Prostate gland (tissue), 2 donors: ENCODE results near the gene SLC12A5. TPM values are rescaled to one million over a fixed set of nuclear protein-coding genes. Genes with fewer than 3 reads are reported as not detected.

Source experiments
- DNase-seq: peaks from one replicate; pipeline ENCODE4 v3.0.0-alpha.2; 2019; ENCODE audit warnings: low spot score
- H3K27ac ChIP-seq, 2 donors: fragments of 200-600 bp; sonication (generic); 2 replicates each; pipeline ENCODE4 v1.5.1; 2017 to 2019
- H3K27me3 ChIP-seq: fragments of 200-600 bp; sonication (generic); replicated peaks from 2 replicates; pipeline ENCODE4 v1.5.1; 2019; ENCODE audit not compliant: insufficient read depth
- H3K36me3 ChIP-seq, 2 donors: fragments of 200-600 bp; sonication (generic); 1 replicate in 1 of 2; 2 replicates in 1 of 2; pipeline versions ENCODE4 v1.5.1 to v1.8.1; 2017 to 2019
- H3K4me1 ChIP-seq: fragments of 200-600 bp; sonication (generic); replicated peaks from 2 replicates; pipeline ENCODE4 v1.5.1; 2019
- H3K4me3 ChIP-seq, 2 donors: fragments of 200-600 bp; sonication (generic); 2 replicates each; pipeline ENCODE4 v1.5.1; 2017 to 2019
- H3K9me3 ChIP-seq: fragments of 200-600 bp; sonication (generic); 2 replicates; pipeline ENCODE4 v1.5.1; 2017
- CTCF ChIP-seq, 4 experiments: fragments of 200-600 bp in 2 of 4; fragments of 450-650 bp in 2 of 4; sonication (generic) in 2 of 4; IDR thresholded peaks; 1 replicate in 3 of 4; 2 replicates in 1 of 4; pipeline ENCODE4 v1.5.1; 2016 to 2019; ENCODE audit warnings: antibody characterized with exemption in 4 of 4, mild to moderate bottlenecking in 2 of 4, moderate library complexity in 2 of 4
- POLR2A ChIP-seq: fragments of 450-650 bp; IDR thresholded peaks from one replicate; pipeline ENCODE4 v1.6.1; 2016; ENCODE audit warnings: antibody characterized with exemption, mild to moderate bottlenecking
- POLR2AphosphoS5 ChIP-seq: sonication (generic); formaldehyde crosslinking; IDR thresholded peaks from one replicate; pipeline ENCODE4 v1.6.1; 2017; ENCODE audit warnings: antibody characterized with exemption
- WGBS: methylation state at CpG from one replicate; pipeline ENCODE4 v1.1.5; 2018; 5-methylcytosine and 5-hydroxymethylcytosine counted together
- intact Hi-C: fragments of 100-400 bp; cut with DNase I; formaldehyde crosslinking; loops from one replicate; pipeline ENCODE4 v1.14.2; 2022
- total RNA-seq, 2 donors: library from RNA; depleted of rRNA; stranded (reverse); fragments of >200 nt; gene quantifications; one replicate each; pipeline ENCODE4 v1.1.0, GENCODE V29; 2016

SLC12A5 gene
- total RNA-seq, 2 donors from 2014 or later, result 3.6 TPM; not detected in 1

GRCh38 chr20:46001498-46001897, 27.5 kb upstream of the SLC12A5 start:
- no peaks in the 10 kb centered on the region for H3K9me3 ChIP-seq
- no peak overlapping the region for H3K4me3 ChIP-seq
- intact Hi-C loops, result no loop called here
- peaks cover 4% of the 10 kb centered on the region for H3K27me3 ChIP-seq
- no peak for DNase-seq
- H3K27ac ChIP-seq, result no peak overlapping the region
- H3K4me1 ChIP-seq, result no peaks in the 10 kb centered on the region
- WGBS, result 89% methylated on average over 5 of the region's 5 CpGs
- H3K36me3 ChIP-seq, result no peaks in the 10 kb centered on the region
- no peak for TF ChIP-seq POLR2A
- no peak for TF ChIP-seq POLR2AphosphoS5
- no peak for TF ChIP-seq CTCF (IDR thresholded peaks at IDR 0.05)

- Histone ChIP-seq H3K4me1 (no peaks in the 10 kb centered on the region), H3K27ac (no peak overlapping the region), H3K27me3 (peaks cover 4% of the 10 kb centered on the region), H3K36me3 (no peaks in the 10 kb centered on the region), H3K9me3 (no peaks in the 10 kb centered on the region), H3K4me3 (no peak overlapping the region)
- no peak for TF ChIP-seq POLR2AphosphoS5
- TF ChIP-seq CTCF (IDR thresholded peaks at IDR 0.05), result no peak
- no peak for TF ChIP-seq POLR2A
- intact Hi-C loops, result no loop called here
- DNase-seq, result no peak
- WGBS, result 93% methylated on average over 3 of the region's 3 CpGs
Observed at GRCh38 chr20:46002008-46002407, 27.0 kb upstream of the SLC12A5 start.

DNA sequence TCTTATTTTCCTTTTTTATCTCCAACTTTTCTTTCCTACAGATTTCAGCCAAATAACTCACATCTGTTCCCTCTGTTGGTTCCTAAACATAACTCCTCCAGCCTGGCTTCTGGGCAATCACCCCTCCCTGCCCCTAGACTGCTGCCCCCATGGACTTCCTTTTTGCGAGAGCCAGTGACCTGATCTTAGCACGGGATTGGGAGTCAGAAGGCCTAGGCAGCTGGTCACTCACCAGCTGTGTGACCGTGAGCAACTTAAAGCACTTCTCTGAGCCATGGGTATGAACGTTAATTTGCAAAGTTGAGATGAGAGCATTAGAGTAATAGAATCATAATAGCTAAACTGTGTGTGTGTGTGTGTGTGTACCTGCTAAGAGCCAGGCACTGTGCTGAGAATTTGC, 24.8 kb upstream of the SLC12A5 start:
- Histone ChIP-seq H3K4me3 (no peak overlapping the region), H3K27me3 (peaks cover 4% of the 10 kb centered on the region), H3K9me3 (no peaks in the 10 kb centered on the region), H3K4me1 (no peaks in the 10 kb centered on the region), H3K36me3 (no peaks in the 10 kb centered on the region), H3K27ac (no peak overlapping the region)
- intact Hi-C loops, result no loop called here
- 42% methylated on average over 4 of the region's 4 CpGs for WGBS
- TF ChIP-seq POLR2A, result no peak
- no peak for TF ChIP-seq CTCF (IDR thresholded peaks at IDR 0.05)
- TF ChIP-seq POLR2AphosphoS5, result no peak
- no peak for DNase-seq

DNA sequence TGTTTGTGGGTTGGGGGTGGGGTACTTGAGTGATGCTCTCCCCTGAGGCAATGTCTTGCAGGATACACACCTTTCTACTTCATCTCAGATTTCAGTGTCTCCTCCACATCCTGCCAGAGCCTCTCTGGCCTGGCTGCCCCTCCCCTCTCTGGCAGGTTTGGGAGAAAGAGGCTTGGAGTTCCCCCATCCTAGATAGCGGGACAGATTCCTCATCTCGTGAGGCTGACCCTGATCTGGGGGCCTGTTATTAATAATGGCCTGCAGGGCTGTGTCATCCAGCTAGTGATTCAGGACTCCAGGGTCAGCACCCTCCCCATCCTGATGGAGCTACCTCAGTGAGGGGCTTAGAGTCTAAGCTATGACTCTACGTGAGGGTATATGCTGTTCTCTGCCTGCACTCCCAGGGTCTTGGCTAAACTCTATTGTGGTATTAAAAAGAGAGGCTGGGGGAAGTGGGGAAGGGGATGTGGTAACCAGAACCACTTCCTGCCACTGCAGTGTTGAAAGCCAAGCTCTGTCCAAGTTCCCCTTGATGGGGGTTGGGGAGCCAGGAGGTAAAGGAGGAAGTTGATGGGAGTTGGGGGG, 24.0 kb upstream of the SLC12A5 start:
- DNase-seq, result no peak
- H3K4me1 ChIP-seq, result no peaks in the 10 kb centered on the region
- TF ChIP-seq POLR2AphosphoS5 (no peak), CTCF (IDR thresholded peaks at IDR 0.05) (no peak), POLR2A (no peak)
- H3K27me3 ChIP-seq, result peaks cover 4% of the 10 kb centered on the region
- H3K36me3 ChIP-seq, result no peaks in the 10 kb centered on the region
- WGBS, result 17% methylated on average over 1 of the region's 3 CpGs
- no peaks in the 10 kb centered on the region for H3K9me3 ChIP-seq
- intact Hi-C loops, result no loop called here
- no peak overlapping the region for H3K27ac ChIP-seq
- no peak overlapping the region for H3K4me3 ChIP-seq

DNA sequence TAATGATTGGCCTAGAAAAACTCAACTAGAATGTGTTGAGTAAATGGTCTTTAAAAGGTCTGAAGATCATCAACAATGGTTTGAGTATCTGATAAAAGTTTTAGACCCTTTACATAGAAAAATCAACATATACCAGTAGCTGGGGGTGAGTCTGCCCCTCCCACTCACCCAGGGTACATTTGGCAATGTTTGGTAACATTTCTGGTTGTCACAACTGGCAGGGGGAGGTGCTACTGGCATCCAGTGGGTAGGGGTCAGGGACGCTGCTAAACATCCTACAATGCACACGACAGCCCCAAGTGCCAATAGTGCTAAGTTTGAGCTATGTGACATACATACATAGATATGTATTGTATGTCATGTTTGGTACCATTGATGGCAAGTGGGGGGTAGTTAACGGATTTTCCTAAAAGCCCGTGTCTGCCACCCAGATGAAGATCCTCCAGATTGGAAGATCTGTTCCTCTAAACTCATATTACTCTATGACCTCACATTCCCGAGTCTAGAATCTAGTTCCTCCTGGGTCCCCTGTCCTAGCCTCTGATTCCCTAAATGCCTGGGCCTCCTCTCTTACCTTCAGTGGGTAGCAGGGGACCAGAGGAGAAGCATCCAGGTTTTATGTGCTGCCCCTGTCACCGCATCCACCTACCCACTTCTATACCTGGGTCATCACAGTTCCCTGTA, 22.9 kb upstream of the SLC12A5 start:
- no peak for DNase-seq
- peaks cover 10% of the 10 kb centered on the region for H3K27me3 ChIP-seq
- no peaks in the 10 kb centered on the region for H3K4me1 ChIP-seq
- no peaks in the 10 kb centered on the region for H3K9me3 ChIP-seq
- H3K36me3 ChIP-seq, result no peaks in the 10 kb centered on the region
- intact Hi-C loops, result no loop called here
- TF ChIP-seq POLR2A (no peak), POLR2AphosphoS5 (no peak)
- 71% methylated on average over 6 of the region's 6 CpGs for WGBS
- no peak overlapping the region for H3K27ac ChIP-seq
- no peak overlapping the region for H3K4me3 ChIP-seq
